ENCODE results near the gene SLC39A7.
"Not testable (repeated sequence)": the region's sequence is repeated elsewhere in the genome, so short reads cannot be mapped to it uniquely, and the experiment has no call there.

Gene SLC39A7

GRCh38 chr6:33205191-33206026, 4.7 kb downstream of the SLC39A7 start:
- DNase-seq (ENCODE audit: low spot score): no peak

DNA sequence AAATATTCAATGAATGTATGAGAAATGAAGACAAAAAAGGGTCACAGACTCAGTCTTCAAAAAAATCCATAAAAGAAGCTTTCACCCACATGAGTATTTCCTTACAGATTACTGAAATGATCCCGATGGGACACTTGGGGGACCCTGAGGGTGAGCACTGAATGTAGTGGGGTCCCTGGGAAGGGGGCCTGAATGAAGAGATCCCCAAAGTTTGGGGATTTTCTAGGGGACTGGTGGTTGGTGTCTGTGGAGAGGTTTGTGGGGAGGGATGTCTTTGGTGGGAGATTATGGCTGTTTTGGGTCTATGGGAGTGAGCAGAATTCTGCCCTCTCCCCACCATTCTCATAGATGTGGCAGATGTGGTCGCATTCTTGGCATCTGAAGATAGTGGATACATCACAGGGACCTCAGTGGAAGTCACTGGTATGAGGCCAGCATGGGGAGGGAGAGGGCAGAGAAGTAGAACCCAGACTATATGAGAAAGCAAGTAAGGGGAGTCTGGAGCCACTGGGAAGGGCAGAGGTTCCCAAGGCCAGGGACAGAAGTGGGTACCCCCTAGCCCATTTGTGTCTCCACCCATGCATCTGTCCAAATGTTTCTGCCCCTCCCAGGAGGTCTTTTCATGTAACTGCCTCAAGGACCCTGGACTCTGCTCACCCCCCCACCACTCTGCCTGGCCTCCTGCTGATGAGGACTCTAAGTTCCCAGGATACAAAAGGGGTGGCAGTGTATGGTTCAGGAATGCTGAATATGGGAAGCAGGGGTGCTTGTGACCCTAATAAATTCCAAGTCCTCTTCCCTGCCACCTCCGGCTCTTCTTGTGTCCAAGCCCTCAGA, 5.6 kb downstream of the SLC39A7 start:
- no peak for DNase-seq (ENCODE audit: low spot score)

GRCh38 chr6:33206864-33207551, 6.3 kb downstream of the SLC39A7 start:
- no peak for DNase-seq (ENCODE audit: low spot score)

GRCh38 chr6:33207552-33208090, 7.0 kb downstream of the SLC39A7 start:
- DNase-seq (ENCODE audit: low spot score): no peak

GRCh38 chr6:33208091-33208967, 7.7 kb downstream of the SLC39A7 start, which contains the start of gene RING1:
Gene RING1 (plus strand): TSS chr6:33208500. CDS start chr6:33208823, 323 bp downstream.
- DNase-seq (ENCODE audit: low spot score): peak; percentile 94

DNA sequence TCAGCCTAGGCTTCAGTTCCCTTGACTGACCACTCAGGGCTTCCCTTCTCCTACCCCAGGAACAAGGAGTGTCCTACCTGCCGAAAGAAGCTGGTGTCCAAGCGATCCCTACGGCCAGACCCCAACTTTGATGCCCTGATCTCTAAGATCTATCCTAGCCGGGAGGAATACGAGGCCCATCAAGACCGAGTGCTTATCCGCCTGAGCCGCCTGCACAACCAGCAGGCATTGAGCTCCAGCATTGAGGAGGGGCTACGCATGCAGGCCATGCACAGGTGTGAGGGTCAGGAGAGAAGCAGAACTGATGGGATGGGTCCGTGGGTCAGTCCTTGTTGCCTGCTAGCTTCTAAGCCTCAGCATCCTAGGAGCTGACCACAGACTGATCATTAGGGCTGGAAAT, 9.2 kb downstream of the SLC39A7 start:
- no peak for DNase-seq (ENCODE audit: low spot score)

DNA sequence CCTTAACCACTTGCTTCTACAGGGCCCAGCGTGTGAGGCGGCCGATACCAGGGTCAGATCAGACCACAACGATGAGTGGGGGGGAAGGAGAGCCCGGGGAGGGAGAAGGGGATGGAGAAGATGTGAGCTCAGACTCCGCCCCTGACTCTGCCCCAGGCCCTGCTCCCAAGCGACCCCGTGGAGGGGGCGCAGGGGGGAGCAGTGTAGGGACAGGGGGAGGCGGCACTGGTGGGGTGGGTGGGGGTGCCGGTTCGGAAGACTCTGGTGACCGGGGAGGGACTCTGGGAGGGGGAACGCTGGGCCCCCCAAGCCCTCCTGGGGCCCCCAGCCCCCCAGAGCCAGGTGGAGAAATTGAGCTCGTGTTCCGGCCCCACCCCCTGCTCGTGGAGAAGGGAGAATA, 10.5 kb downstream of the SLC39A7 start:
- peak; percentile 1 for DNase-seq (ENCODE audit: low spot score)

DNA sequence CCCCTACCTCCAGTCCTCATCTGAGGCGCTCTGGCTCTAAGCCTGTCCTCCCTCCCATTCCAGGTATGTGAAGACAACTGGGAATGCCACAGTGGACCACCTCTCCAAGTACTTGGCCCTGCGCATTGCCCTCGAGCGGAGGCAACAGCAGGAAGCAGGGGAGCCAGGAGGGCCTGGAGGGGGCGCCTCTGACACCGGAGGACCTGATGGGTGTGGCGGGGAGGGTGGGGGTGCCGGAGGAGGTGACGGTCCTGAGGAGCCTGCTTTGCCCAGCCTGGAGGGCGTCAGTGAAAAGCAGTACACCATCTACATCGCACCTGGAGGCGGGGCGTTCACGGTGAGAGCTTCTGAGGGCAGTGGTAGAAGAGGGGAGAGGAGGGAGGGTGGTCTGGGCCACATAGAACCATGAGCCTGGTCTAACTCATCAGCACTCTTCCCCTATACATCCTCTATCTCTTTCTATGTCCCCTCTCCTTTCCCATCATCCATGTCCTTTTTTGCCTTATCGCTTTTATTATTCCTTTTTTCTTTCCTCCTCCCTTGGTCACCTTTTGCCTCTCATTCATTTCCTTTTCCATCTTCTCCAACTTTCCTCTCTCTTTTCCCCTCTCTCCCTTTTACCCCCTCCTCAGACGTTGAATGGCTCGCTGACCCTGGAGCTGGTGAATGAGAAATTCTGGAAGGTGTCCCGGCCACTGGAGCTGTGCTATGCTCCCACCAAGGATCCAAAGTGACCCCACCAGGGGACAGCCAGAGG, 11.2 kb downstream of the SLC39A7 start:
- peak; percentile 1 for DNase-seq (ENCODE audit: low spot score)

DNA sequence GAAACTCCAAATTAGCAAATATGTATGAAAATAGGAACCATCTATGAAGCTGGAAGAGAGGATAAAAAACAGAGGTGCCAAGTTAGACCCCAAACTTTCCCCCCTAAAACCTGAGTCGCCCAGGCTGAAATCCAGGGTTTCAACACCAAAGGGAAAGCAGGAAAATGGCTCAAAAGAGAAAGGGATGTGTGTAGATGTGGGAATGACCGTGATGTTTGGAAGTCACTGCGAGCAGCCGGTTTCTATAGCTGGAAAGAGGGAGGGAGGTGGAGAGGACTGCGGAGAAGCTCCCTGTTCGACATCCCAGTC, 12.1 kb downstream of the SLC39A7 start:
- no peak for DNase-seq (ENCODE audit: low spot score)

- DNase-seq (ENCODE audit: low spot score): peak; percentile 36
Observed at GRCh38 chr6:33213166-33213988, 12.7 kb downstream of the SLC39A7 start.

GRCh38 chr6:33213989-33214335, 13.3 kb downstream of the SLC39A7 start:
- DNase-seq (ENCODE audit: low spot score): peak; percentile 8

DNA sequence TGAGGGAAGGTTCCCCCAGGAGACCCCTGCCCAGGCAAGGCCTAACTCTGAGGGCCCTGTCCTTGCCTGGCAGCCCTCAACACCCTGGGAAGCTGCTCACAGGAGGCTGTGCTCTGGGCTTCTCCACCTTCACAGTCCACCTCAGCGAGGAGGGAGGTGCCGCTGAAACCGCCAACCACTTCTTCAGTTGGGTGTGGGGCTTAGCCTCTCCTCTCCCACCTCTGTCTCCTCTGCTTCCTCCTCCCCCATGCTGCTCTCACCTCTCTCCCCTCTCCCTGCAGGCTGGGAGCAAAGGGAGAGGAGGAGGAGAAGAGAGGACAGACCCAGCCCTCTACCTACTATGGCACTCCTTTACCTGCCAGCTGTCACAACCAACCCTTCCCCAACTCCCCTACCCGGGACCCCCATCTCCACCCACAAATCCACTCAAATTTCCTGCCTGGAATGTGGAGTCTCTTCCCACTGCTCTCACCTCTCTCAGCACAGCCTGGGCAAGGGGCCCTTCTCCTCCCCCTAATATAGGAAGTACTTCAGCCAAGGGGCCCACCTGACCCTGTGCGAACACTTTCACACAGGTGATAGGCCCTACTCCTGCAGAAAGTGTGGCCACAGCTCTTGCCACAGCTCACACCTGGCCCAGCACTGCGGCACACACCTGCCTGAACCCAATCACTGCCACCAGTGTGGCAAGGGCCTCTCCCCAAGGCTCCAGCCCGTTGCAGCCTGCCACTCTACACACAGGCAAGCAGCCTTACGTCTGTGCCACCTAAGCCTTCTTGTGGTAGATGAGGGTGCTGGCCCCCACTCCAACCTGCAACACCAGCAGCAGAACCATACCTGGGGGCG, 14.8 kb downstream of the SLC39A7 start:
- DNase-seq (ENCODE audit: low spot score): peak; percentile 1

- no peak for DNase-seq (ENCODE audit: low spot score)
Observed at GRCh38 chr6:33216117-33216649, 15.5 kb downstream of the SLC39A7 start.

- DNase-seq (ENCODE audit: low spot score): no peak
Observed at GRCh38 chr6:33217246-33217645, 16.6 kb downstream of the SLC39A7 start.

DNA sequence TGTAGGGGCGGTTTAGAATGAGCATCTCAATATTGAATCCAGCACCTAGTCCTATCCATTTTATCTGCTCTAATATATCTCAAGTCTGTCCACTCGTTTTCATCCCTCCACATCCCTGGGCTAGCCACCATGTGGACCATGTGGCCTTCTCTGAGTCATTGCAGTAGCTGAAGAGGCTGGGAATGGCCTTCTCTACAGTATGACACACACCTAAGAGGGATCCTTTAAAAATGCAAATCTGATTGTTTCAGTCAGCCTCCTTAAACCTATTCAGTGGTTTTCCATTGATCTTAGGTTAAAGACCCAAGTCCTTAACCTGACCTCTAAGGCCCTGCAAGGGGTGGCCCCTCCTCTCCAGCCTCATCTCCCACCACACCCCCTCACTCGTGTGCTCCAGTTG, 17.0 kb downstream of the SLC39A7 start:
- no peak for DNase-seq (ENCODE audit: low spot score)

GRCh38 chr6:33226503-33227120, 25.9 kb downstream of the SLC39A7 start:
- not testable (repeated sequence) for DNase-seq (ENCODE audit: low spot score)

DNA sequence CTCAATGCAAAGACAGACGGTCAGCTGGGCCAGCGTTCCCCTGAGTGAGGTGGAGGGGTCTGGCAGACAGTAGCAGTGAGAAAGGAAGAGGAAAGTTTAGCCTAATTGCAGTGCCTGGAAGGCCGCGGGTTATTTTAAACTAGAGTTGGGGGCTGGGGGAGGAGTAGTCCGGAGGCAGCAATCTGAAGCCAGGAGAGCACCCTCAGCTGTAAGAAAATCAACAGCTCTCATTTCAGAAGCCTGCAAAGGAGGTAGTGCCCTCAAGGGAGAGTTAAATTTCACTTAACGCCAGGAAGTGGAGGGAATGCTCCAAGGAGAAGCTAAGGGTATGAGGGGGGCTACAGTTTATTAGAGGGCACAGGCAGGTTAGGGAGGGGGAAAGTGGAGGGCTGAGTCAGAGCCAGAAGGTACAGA, 34.6 kb downstream of the SLC39A7 start:
- no peak for DNase-seq (ENCODE audit: low spot score)

DNA sequence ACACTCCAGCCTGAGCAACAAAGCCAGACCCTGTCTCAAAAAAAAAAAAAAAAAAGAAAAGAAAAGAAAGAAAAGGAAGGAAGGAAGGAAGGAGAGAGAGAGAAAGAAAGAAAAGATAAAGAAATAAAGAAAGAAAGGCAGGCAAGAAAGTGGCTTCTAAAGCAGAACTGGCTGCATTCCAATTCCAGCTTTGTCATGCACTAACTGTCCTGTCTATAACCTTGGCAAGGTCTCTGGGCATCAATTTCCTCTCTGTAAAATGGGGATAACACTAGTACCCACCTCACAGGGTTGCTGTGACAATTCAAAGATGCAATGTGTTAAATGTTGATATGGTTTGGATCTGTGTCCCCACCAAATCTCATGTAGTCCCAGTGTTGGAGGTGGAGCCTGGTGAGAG, 35.7 kb downstream of the SLC39A7 start:
- no peak for DNase-seq (ENCODE audit: low spot score)
